Measurements from ENCODE around the gene CCDC85A.

The CCDC85A gene

DNA sequence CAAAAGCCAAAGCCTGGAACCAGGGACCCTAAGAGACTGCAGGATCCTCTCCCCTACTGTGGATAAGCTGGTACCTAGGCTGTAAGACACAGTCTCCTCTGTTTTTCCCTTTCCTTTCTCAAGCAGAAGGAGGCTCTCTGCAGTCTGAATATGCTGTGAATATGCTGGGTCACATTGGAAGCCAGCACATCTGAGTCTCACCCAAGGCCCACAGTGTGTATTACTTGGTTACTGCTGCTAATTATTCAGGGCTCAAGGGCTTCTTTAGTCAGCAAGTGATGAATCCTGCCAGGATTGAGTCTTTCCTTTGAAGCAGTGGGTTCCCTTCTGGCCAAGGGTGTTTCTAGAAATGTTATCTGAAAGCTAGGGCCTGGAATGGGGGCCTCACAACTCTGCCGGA, 60.7 kb downstream of the CCDC85A start:
- DNase-seq: no peak

GRCh38 chr2:56244911-56245530, 61.2 kb downstream of the CCDC85A start:
- DNase-seq: no peak

DNA sequence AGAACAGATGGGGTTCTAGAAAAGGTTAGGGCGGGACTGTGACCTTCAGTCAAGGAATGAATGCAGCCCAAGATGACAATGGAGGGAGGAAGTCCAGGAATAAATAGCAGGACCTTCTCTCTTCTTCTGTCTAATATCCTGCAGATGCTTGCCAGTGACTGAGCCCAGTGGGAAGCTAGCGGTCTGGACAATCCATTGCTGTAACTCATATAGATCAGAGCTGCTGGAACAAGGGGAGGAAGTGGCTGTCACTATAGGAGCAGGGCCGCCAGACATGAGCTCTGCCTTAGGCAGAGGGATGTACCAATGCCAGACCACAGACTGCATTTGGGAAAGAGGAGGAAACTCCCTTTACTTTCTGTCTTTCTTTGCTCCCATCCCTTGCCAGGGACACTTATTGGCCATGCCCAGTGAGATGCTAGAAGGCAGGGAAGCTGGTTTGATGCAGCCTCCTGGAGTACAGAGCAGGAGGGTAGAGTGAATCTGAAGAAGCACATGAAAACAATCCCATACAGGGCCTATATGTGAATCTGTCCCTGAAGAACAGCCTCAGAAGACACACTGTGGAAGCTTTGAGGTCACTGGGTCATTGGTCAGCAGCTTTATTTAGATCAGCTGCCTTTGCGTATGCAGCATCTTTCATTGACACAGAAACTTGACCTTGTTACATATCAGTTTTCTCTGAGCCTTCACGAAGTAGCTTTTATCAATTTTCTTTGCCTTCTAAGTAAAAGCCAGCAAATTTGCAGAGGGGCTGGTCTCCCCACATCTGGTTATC, 65.4 kb downstream of the CCDC85A start:
- no peak for DNase-seq

DNA sequence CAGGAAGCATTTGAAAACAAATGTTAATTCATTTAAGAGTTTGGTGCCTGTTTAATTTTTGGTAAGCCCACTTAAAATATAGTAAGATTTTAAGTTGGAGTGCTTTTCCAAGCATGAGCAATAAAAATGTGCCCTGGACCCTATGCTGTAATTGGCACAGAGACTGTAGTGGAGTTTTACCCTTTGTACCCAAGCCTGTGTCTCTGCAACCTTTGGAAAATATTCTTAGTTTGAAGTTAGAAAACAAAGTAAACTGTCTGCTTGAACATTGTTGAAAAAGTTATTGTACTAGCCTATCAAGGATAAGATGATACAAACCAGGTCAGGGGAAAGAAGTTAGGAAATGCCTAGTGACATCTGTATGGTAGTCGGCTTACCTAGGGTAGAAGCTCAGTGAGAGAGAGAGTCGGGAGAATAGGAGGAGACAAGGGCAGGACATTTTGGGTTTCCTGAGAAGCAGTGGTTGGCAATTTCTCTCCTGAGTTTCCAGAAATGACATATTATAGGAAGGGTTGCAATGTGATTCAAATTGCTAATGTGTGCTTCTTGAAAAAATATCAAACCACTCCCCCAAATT, 66.5 kb downstream of the CCDC85A start:
- DNase-seq: no peak

- no peak for DNase-seq
Observed at GRCh38 chr2:56260415-56260814, 76.6 kb downstream of the CCDC85A start.

DNA sequence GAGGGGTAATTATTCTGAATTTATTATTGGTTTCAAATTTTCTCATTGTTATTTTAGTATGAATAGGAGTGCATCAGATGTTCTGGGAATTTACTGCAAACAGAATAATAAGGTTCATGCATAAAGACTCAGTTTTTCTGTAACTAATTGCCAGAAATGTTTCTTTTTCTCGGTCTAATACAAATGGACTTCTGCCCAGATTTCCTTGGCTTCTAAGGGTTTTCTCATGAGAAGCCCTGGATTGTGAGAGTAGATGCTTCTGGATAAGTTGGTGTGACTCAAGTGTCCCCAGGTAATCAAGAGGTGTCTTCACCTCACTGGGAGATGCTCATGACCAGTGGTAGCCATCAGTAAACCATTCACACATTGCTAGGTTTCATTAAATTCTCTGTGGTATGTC, 78.5 kb downstream of the CCDC85A start:
- DNase-seq: no peak

DNA sequence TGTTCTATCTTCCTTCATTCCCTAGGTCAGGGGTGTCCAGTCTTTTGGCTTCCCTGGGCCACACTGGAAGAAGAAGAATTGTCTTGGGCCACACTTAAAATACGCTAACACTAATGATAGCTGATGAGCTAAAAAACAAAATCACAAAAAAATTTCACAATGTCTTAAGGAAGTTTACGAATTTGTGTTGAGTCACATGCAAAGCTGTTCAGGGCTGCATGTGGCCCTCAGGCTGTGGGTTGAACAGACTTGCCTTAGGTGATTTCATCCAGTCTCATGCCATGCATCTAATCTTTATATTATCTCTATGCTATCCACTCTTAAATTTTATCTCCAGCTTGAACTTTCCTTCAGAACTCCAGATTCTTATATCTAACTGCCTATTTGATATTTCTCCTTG, 80.1 kb downstream of the CCDC85A start:
- DNase-seq: no peak

DNA sequence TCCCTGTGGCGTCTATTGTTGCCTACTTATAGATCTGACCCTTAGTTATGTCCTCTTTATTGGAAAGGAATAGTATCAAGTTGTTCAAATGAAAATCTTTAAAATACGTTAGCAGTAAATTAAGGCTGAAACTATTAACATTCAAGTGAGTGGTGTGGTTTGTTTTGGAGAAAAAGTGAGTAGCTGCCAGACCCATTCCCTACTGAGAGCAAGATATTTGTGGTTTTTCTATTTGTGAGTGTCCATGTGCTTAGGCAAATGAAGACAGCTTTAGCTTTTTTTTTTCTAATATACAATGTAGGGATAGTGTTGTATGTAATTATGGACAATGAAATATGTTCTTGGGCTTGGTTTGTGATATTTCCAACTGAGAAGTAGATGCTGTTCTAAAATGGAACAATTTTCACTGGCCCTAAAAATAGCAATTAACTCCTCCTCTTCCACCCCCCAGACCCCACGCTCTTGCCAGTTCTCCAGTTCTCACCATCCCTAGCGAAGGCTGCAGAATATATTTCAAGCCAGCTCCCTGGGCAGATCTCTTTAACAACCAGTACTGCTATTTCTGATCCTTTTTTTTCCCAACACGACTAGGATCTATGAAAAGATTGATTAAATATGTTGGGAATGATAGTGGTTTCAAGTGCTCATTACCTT, 83.1 kb downstream of the CCDC85A start:
- DNase-seq: no peak

DNA sequence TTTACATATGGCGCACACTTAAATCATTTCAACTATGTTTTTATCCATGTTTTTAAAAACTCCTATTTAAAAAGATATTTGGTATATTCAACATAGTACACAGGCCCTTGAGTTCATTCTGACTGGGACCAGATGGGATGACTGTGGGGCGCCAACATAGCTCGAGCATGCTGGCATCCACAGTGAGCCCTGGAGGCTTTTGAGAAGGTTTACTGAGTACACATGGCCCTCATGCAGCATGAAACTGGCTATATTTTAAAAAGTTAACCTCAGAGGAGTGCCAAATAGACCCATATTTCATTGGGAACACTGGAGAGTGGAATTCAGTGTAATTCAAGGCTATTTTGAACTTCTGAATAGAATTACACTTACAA, 83.6 kb downstream of the CCDC85A start:
- DNase-seq: no peak

- DNase-seq: no peak
Observed at GRCh38 chr2:56268856-56269255, 85.1 kb downstream of the CCDC85A start.

GRCh38 chr2:56271275-56271674, 87.5 kb downstream of the CCDC85A start:
- no peak for DNase-seq

GRCh38 chr2:56285224-56285623, 101.4 kb downstream of the CCDC85A start:
- no peak for DNase-seq

DNA sequence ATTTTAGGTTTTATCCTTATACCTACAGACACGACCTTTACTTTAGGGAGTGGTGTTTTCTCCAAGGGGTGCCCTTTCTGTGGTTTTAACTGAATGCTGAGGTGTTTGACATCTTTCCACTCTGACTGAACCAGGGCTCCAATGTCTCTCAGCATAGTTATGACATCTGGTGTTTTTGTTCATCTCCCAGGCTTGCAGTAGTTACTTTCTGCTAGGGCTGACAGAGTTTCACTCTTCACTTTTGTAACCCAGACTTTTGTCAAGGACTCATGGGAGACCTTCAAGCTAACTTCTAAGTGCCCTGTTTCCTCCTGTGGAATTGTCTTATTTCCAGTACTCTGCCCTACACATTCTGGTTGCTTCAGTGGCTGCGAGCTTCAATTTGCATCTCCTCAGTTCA, 103.1 kb downstream of the CCDC85A start:
- no peak for DNase-seq

GRCh38 chr2:56287508-56287907, 103.7 kb downstream of the CCDC85A start:
- no peak for DNase-seq

DNA sequence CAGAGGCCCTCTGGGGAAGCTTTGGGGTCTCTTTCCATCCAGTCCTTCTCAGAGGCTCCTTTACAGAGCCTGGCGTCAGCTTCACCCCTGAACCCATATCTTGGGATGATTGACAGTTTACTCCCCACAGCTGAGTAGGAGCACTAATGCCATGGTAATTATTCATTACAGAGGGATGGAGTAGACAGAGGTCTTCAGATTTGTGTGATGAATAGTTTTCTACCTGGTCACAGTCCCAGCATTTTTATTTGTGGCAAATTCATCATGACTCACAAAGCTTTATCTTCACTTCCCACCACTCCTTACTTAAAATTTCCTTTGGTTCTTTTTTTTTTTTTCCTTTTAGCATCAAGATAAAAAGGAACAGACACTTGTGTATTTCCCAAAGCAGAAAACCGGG, 104.2 kb downstream of the CCDC85A start:
- DNase-seq: no peak

- no peak for DNase-seq
Observed at GRCh38 chr2:56288838-56289580, 105.2 kb downstream of the CCDC85A start.

DNA sequence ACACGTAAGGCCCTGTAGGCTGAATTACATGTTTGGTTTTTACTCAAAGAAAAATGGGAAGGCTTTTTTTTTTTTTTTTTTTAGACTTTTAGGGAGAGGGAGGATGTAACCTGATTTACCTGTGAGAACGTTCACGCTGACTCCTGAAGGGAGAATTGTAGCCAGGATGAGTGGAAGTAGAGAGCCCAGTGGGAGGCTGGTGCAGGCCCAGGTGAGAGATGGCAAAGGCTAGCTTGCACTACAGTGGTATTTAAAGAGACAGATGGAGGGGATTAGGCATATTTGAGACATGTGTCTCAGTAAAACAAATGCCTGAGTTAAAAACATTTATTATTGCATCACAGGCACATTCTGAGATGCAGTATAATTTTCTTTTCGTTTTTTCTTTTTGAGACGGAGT, 107.9 kb downstream of the CCDC85A start:
- no peak for DNase-seq

GRCh38 chr2:56292951-56293350, 109.2 kb downstream of the CCDC85A start:
- DNase-seq: no peak

DNA sequence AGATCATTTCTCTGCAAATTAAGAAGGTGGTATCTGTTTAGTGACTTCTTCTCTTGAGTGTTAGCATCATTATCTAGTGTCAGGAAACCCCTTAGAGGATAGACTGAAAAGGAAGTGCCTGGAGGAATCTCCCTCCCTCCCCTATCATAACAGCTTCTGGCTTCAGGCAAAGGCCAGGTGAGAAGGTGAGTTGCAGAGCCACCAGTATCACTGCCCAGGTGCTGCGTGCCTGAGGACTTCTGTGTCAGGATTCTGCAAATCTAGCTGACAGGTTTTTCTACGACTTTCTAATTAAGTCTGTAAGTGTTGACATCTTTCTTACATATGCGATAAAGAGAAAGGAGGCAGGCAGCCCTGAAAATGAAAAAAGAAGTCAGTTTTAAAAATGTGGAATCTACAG, 111.9 kb downstream of the CCDC85A start:
- DNase-seq: no peak

GRCh38 chr2:56297671-56298070, 113.9 kb downstream of the CCDC85A start:
- DNase-seq: no peak

DNA sequence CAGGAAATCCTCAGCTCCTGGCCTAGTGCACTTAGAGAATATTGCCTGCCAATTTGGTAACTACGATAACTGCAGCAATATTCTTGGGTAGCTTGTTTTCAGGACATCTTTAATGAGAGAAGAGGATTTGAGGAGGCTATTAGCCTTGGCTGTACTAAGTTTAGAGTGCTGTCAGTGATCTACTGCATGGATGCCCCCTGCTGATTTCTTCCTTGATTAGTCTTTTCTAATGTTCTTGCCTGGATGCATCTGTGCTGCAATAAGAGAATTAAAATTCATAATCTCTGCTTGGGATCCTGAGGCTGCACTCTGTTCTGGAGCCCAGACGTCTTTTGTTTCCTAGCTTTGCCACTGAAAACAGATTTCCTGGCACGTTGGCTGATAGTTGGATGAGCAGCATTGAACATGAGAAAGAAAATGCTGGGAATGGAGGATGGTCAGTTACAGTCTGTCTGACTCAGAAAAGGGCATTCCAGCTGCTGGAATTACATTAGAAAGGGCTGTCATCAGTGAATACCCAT, 115.4 kb downstream of the CCDC85A start:
- no peak for DNase-seq

GRCh38 chr2:56309626-56310170, 125.9 kb downstream of the CCDC85A start:
- DNase-seq: no peak

GRCh38 chr2:56313500-56313921, 129.7 kb downstream of the CCDC85A start:
- no peak for DNase-seq

All from MV-4-11 (cell line).